PFSK-1 (cell line): ENCODE results near the gene GNG10.

Source experiments
- FOXP2 ChIP-seq: optimal IDR thresholded peaks from 2 replicates; pipeline ENCODE3; 2011; ENCODE audit warnings: borderline replicate concordance, control low read depth, inconsistent platforms; ENCODE audit not compliant: insufficient read depth; ENCODE audit errors: extremely low read length, extremely low read depth
- POLR2AphosphoS5 ChIP-seq: IDR thresholded peaks from 2 replicates; pipeline ENCODE4 v1.6.1; 2012; ENCODE audit warnings: low read depth, mild to moderate bottlenecking, control low read depth, low read length, moderate library complexity
- SIN3A ChIP-seq: IDR thresholded peaks from 2 replicates; pipeline ENCODE4 v1.6.1; 2012; ENCODE audit warnings: mild to moderate bottlenecking, low read length, moderate library complexity, borderline replicate concordance; ENCODE audit not compliant: insufficient read depth
- TAF1 ChIP-seq: IDR thresholded peaks from 2 replicates; pipeline ENCODE4 v1.6.1; 2012; ENCODE audit warnings: low read length, control low read depth, borderline replicate concordance; ENCODE audit not compliant: insufficient read depth
- TF ChIP-seq, protein P1 (sequence below), 2 experiments: IDR thresholded peaks; 2 replicates each; pipeline versions ENCODE4 v1.6.1 to v1.8.0; 2011 to 2012; ENCODE audit warnings: low read depth in 2 of 2, low read length in 2 of 2, control low read depth in 1 of 2, inconsistent platforms in 1 of 2, mild to moderate bottlenecking in 1 of 2, moderate library complexity in 1 of 2; ENCODE audit not compliant: insufficient read depth in 1 of 2

Gene GNG10

DNA sequence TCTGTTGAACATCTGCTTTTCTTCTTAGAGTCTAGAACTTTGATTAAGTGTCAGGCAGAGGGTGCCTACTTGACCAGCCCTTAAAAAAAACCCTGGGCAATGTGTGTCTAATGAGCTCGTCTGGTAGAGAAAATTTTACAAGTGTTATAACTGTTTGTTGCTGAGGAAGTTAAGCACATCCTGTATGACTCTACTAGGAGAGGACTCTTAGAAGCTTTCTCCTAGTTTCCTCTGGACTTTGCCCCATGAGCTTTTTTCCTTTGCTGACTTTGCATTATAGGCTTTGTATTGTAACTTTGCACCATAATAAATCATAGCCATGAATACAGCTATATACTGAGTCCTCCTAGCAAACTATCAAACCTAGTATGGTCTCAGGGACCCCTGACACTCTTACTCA is 39.4 kb downstream of the GNG10 start:
- TF ChIP-seq TAF1 (no peak), SIN3A (no peak)
- TF ChIP-seq, protein P1, sequence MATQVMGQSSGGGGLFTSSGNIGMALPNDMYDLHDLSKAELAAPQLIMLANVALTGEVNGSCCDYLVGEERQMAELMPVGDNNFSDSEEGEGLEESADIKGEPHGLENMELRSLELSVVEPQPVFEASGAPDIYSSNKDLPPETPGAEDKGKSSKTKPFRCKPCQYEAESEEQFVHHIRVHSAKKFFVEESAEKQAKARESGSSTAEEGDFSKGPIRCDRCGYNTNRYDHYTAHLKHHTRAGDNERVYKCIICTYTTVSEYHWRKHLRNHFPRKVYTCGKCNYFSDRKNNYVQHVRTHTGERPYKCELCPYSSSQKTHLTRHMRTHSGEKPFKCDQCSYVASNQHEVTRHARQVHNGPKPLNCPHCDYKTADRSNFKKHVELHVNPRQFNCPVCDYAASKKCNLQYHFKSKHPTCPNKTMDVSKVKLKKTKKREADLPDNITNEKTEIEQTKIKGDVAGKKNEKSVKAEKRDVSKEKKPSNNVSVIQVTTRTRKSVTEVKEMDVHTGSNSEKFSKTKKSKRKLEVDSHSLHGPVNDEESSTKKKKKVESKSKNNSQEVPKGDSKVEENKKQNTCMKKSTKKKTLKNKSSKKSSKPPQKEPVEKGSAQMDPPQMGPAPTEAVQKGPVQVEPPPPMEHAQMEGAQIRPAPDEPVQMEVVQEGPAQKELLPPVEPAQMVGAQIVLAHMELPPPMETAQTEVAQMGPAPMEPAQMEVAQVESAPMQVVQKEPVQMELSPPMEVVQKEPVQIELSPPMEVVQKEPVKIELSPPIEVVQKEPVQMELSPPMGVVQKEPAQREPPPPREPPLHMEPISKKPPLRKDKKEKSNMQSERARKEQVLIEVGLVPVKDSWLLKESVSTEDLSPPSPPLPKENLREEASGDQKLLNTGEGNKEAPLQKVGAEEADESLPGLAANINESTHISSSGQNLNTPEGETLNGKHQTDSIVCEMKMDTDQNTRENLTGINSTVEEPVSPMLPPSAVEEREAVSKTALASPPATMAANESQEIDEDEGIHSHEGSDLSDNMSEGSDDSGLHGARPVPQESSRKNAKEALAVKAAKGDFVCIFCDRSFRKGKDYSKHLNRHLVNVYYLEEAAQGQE (IDR thresholded peaks at IDR 0.05; ENCODE audit: insufficient read depth in 1 of 2, low read depth in 2 of 2, low read length in 2 of 2), result no peak

DNA sequence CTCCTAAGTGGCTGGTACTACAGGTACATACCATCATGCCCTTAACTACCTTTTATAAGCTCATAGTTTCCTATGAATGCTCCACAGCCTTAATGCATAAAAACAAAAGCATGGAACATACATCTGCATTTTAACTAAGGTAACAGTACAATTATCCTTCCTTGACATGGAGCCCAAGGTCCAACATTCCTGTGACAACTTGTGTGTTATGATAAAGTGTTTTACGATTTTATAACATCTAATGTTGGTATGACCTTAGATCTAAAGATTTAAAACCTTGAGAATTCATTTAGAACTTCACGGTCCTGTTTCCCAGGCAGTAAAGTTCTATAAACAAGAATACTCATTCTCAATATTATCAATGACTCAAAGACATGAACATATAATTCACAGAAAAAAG is 43.1 kb downstream of the GNG10 start:
- TF ChIP-seq, protein P1 (IDR thresholded peaks at IDR 0.05; ENCODE audit: insufficient read depth in 1 of 2, low read depth in 2 of 2, low read length in 2 of 2), result no peak
- TF ChIP-seq FOXP2, result no peak
- TF ChIP-seq SIN3A, result no peak
- TF ChIP-seq TAF1, result no peak
- TF ChIP-seq POLR2AphosphoS5, result no peak

DNA sequence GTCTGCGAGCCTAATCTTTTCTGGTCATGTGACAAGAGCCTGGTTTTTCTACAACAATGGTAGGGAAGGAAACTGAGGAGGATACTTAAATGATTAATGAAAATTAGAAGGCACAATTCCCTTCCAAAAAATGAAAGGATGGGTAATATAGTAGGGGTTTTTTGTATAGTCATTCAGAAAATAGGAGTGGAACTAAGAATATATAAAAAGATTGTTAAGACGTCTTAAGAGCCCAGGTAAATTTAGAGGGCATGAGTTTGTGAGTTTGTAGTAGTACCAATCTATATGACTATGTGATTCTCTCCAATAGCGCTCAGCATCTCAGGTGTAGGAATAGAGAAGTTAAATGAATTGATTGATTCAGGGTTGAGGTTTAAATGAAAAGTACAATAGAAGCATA is 50.1 kb downstream of the GNG10 start:
- TF ChIP-seq POLR2AphosphoS5, result no peak
- no peak for TF ChIP-seq SIN3A

DNA sequence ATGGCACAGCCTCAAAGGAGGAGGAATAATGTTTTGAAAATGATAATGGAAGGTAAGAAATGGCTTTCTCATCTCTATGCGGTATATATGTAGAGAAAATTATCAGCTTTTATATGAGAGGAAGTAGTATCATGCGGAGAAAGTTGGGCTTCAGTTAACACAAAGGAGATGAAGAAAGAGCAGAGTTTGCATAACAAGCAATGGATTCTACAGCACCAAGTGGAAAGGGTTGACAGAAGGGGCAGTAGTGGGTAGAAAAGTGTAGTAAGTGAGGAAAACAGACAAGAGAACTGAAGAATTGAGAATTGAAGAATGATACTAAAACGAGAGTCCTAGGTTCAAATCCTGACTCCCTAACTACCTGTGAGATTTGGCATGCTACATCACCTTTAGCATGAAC is 51.0 kb downstream of the GNG10 start:
- TF ChIP-seq TAF1, result no peak
- TF ChIP-seq FOXP2, result no peak
- TF ChIP-seq SIN3A, result no peak
- TF ChIP-seq POLR2AphosphoS5, result no peak
- TF ChIP-seq, protein P1 (IDR thresholded peaks at IDR 0.05; ENCODE audit: insufficient read depth in 1 of 2, low read depth in 2 of 2, low read length in 2 of 2), result no peak

DNA sequence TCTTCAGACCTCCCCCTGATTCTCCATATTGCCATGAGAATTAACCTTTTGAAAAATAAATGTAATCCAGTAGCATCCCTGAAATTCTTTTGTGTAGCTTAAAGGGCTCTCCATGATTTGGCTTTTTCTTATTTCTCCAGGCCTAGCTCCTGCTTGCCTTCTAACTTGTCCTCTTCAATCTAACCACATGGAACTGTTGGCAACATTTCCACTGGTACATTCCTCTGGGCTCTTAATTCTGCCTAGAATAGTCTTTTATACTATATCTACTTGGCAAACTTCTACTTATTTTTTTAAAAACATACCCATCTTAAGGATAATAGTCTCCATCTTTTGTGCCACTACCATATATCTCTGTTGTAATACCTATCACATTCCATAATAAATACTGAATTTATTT is 54.1 kb downstream of the GNG10 start:
- TF ChIP-seq, protein P1 (IDR thresholded peaks at IDR 0.05; ENCODE audit: insufficient read depth in 1 of 2, low read depth in 2 of 2, low read length in 2 of 2), result no peak
- TF ChIP-seq POLR2AphosphoS5, result no peak
- no peak for TF ChIP-seq FOXP2
- TF ChIP-seq TAF1, result no peak
- TF ChIP-seq SIN3A, result no peak
